Activated CD4-positive, CD25-positive, alpha-beta regulatory T cell (primary cell): ENCODE results near the gene HAO2.

Experiments
- DNase-seq, 4 experiments: peaks; one replicate each; lab custom pipeline; 2025; lab: John Stamatoyannopoulos, UW

HAO2 gene

GRCh38 chr1:119438761-119439160, 70.2 kb downstream of the HAO2 start:
- no peak for DNase-seq

- DNase-seq = no peak
These were observed 72.2 kb downstream of the HAO2 start for GRCh38 chr1:119440721-119441307.

GRCh38 chr1:119442756-119443155, 74.2 kb downstream of the HAO2 start:
- DNase-seq = no peak
